Activated gamma-delta T cell (primary cell): ENCODE results near the gene LUC7L2.
"Not testable (repeated sequence)": the region's sequence is repeated elsewhere in the genome, so short reads cannot be mapped to it uniquely, and the experiment has no call there.

Experiments
- DNase-seq: peaks from one replicate; lab custom pipeline; 2025; lab: John Stamatoyannopoulos, UW

LUC7L2 gene

GRCh38 chr7:139446051-139446890 is 86.6 kb downstream of the LUC7L2 start:
- no peak for DNase-seq

DNA sequence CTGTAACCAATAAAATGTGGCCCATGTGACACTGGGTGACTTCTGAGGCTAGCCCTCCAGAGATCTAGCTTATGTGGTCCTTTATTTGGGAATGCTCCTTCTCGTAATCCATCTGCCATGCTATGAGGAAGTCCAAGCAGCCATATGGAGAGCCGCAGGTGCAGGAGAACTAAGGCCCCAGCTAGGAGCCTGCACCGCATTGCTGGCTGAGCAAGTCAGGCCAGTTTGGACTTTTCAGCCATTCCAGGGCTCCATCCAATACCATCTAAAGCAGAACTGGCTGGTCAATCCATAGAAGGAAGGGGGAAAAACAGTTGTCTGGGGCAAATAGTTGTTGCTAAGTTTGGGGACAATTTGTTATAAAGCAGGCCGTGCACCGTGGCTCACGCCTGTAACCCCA is 91.2 kb downstream of the LUC7L2 start:
- no peak for DNase-seq

GRCh38 chr7:139451638-139452037 is 91.9 kb downstream of the LUC7L2 start:
- DNase-seq, result no peak

- no peak for DNase-seq
Observed at GRCh38 chr7:139452958-139453672, 93.4 kb downstream of the LUC7L2 start.

DNA sequence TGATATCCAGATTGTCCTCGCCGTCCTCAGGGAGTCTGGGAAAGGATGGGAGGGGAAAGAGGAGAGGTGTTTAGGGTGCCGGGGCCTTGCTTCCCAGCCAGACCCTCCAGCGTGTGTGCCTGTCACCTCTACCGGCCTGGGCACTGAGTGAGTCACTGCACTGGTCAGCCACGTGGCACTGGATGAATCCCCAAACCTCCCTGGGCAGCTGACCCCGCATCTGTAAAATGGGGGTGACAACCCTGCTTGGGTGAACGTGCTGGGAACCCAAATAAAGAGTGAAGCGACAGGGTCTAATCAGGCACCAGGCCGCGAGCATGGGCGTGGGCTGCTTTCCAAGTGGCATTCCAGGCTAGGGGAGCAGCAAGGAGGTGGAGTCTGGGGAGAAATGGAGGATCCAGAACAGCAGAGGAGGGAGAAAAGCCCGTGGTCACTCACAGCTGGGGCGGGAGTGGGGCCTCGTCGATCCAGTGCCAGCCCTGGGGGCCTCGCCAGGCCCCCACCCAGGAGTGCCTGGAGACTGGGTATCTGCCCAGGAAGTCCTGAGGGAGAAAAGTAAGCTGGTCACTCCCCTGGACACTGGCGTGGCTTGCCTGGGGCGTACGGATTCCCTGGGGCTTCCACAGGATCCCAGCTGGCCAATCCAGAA is 94.1 kb downstream of the LUC7L2 start:
- no peak for DNase-seq

DNA sequence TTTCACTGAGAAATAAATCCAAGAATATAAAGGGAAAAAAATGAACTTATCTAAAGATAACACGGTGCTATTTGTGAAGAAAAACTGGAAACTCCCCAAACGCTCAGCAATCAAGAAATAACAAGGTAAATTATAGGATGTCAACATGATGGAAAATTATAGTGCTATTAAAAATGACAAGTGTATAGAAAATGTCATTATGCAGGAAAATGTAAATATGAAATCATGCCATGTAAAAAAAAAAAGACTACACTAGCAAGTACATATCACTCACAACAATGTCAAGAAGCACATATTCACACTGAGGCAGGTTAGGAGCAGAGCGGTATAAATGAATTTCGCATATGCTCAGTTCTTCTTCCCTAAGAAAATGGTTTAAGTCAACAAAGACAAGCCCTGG is 96.1 kb downstream of the LUC7L2 start:
- DNase-seq, result no peak

GRCh38 chr7:139456511-139456910 is 96.8 kb downstream of the LUC7L2 start:
- DNase-seq, result no peak

- no peak for DNase-seq
Observed at GRCh38 chr7:139457153-139457946, 97.7 kb downstream of the LUC7L2 start.

GRCh38 chr7:139463421-139463820 is 103.7 kb downstream of the LUC7L2 start:
- not testable (repeated sequence) for DNase-seq

DNA sequence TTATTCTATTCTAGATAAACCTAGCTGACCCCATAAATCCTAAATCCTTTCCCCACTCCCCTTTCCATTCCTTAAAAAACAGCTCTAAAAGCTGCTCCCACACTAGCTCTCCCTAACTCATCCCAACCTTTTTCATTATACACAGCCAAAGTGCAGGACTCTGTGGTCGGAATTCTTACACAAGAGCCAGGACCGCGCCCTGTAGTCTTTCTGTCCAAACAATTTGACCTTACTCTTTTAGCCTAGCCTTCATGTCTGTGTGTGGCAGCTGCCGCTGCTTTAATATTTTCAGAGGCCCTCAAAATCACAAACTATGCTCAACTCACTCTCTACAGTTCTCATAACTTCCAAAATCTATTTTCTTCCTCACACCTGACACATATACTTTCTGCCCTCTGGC is 104.8 kb downstream of the LUC7L2 start:
- DNase-seq, result not testable (repeated sequence)

- not testable (repeated sequence) for DNase-seq
Observed at GRCh38 chr7:139465072-139465471, 105.4 kb downstream of the LUC7L2 start.

DNA sequence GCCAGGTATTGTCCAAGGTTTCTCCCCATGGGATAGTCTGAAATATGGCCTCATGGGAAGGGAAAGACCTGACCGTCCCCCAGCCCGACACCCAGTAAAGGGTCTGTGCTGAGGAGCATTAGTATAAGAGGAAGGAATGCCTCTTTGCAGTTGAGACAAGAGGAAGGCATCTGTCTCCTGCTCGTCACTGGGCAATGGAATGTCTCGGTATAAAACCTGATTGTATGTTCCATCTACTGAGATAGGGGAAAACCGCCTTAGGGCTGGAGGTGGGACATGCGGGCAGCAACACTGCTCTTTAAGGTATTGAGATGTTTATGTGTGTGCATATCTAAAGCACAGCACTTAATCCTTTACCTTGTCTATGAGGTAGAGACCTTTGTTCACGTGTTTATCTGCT is 108.0 kb downstream of the LUC7L2 start:
- not testable (repeated sequence) for DNase-seq

GRCh38 chr7:139468281-139468680 is 108.6 kb downstream of the LUC7L2 start:
- DNase-seq, result not testable (repeated sequence)

GRCh38 chr7:139471740-139472353 is 112.2 kb downstream of the LUC7L2 start:
- no peak for DNase-seq
